HepG2 (cell line): ENCODE results near the gene DPP3. TPM values are rescaled to one million over a fixed set of nuclear protein-coding genes. Genes with fewer than 3 reads are reported as not detected.

ENCODE experiments used
- CBX2 ChIP-seq, 2 experiments: fragments of 200-600 bp in 1 of 2; sonication (generic); formaldehyde crosslinking in 1 of 2; IDR thresholded peaks; 2 replicates each; pipeline versions ENCODE4 v1.7.0 to v1.8.1; 2018 to 2022; ENCODE audit warnings: low read depth in 2 of 2, low read length in 1 of 2, mild to moderate bottlenecking in 1 of 2, missing genetic modification reagents in 1 of 2
- GTF3A ChIP-seq: sonication (generic); formaldehyde crosslinking; conservative IDR thresholded peaks from 2 replicates; pipeline ENCODE4 v1.4.0; 2020; ENCODE audit warnings: mild to moderate bottlenecking, missing genetic modification reagents
- HNRNPLL ChIP-seq: fragments of 200-400 bp; formaldehyde crosslinking; IDR thresholded peaks from 2 replicates; pipeline ENCODE4 v1.6.1; 2017; ENCODE audit warnings: mild to moderate bottlenecking, low read depth, low read length; ENCODE audit not compliant: poor library complexity, severe bottlenecking
- IKZF1 ChIP-seq: fragments of 450-650 bp; IDR thresholded peaks from 2 replicates; pipeline ENCODE4 v1.7.1; 2016
- JUND ChIP-seq: sonication (generic); formaldehyde crosslinking; IDR thresholded peaks from 2 replicates; pipeline ENCODE4 v1.8.0; 2022; ENCODE audit warnings: mild to moderate bottlenecking, missing genetic modification reagents
- KLF12 ChIP-seq: sonication (generic); formaldehyde crosslinking; IDR thresholded peaks from 2 replicates; pipeline ENCODE4 v1.4.0; 2020; ENCODE audit warnings: missing genetic modification reagents, borderline replicate concordance
- REL ChIP-seq: sonication (generic); formaldehyde crosslinking; conservative IDR thresholded peaks from 2 replicates; pipeline ENCODE4 v1.8.0; 2022; ENCODE audit warnings: mild to moderate bottlenecking, missing genetic modification reagents, moderate library complexity
- XRCC5 ChIP-seq: fragments of 200-400 bp; formaldehyde crosslinking; optimal IDR thresholded peaks from 2 replicates; pipeline ENCODE3; 2017; ENCODE audit warnings: mild to moderate bottlenecking, low read length
- ZBTB21 ChIP-seq: sonication (generic); formaldehyde crosslinking; IDR thresholded peaks from 2 replicates; pipeline ENCODE4 v1.4.0; 2020; ENCODE audit warnings: missing genetic modification reagents
- ZNF124 ChIP-seq: sonication (generic); formaldehyde crosslinking; IDR thresholded peaks from 2 replicates; pipeline ENCODE4 v1.4.0; 2020; ENCODE audit warnings: missing genetic modification reagents
- ZNF335 ChIP-seq: sonication (generic); formaldehyde crosslinking; IDR thresholded peaks from 2 replicates; pipeline ENCODE4 v1.4.0; 2020; ENCODE audit warnings: missing genetic modification reagents
- polyA plus RNA-seq, 8 experiments: library from polyadenylated mRNA; depleted of rRNA in 3 of 8; stranded (reverse) in 7 of 8; unstranded in 1 of 8; fragments of >200 nt; fragmentation: Illumina TruSeq in 4 of 8; extraction: Trizol in 4 of 8; gene quantifications; 2 replicates each; pipeline versions ENCODE4 v1.2.1 to v1.2.3, GENCODE V29; 2011 to 2016; ENCODE audit warnings: low read depth in 4 of 8, missing spikeins in 1 of 8, mixed read lengths in 1 of 8; ENCODE audit not compliant: insufficient read depth in 1 of 8
- total RNA-seq, 5 experiments: library from RNA; depleted of rRNA; stranded (reverse); fragments of >200 nt; fragmentation: Illumina TruSeq; extraction: Trizol; gene quantifications; 2 replicates each; pipeline ENCODE4 v1.2.3, GENCODE V29; 2016; ENCODE audit warnings: low read depth in 1 of 5
- TF ChIP-seq, protein P1 (sequence below): sonication (generic); formaldehyde crosslinking; conservative IDR thresholded peaks from 2 replicates; pipeline ENCODE4 v1.4.0; 2020; ENCODE audit warnings: missing genetic modification reagents
- TF ChIP-seq, protein P2 (sequence below), 2 experiments: sonication (generic) in 1 of 2; formaldehyde crosslinking in 1 of 2; IDR thresholded peaks; 2 replicates each; pipeline versions ENCODE4 v1.5.1 to v1.6.1; 2011 to 2020; ENCODE audit warnings: borderline replicate concordance in 1 of 2, low read depth in 1 of 2, low read length in 1 of 2, mild to moderate bottlenecking in 1 of 2, missing genetic modification reagents in 1 of 2, moderate library complexity in 1 of 2
- TF ChIP-seq, protein P3 (sequence below): sonication (generic); formaldehyde crosslinking; IDR thresholded peaks from 2 replicates; pipeline ENCODE4 v1.5.0; 2020; ENCODE audit warnings: mild to moderate bottlenecking, low read depth, missing genetic modification reagents, borderline replicate concordance
- TF ChIP-seq, protein P4 (sequence below): sonication (generic); formaldehyde crosslinking; IDR thresholded peaks from 2 replicates; pipeline ENCODE4 v1.8.1; 2023; ENCODE audit warnings: mild to moderate bottlenecking, missing genetic modification reagents
- TF ChIP-seq, protein P5 (sequence below): sonication (generic); formaldehyde crosslinking; IDR thresholded peaks from 2 replicates; pipeline ENCODE4 v1.5.0; 2020; ENCODE audit warnings: mild to moderate bottlenecking, missing genetic modification reagents
- TF ChIP-seq, protein P6 (sequence below): sonication (generic); formaldehyde crosslinking; IDR thresholded peaks from 2 replicates; pipeline ENCODE4 v1.5.1; 2020; ENCODE audit warnings: missing genetic modification reagents, mild to moderate bottlenecking, borderline replicate concordance

Gene DPP3
- total and polyA plus RNA-seq, 2 of the 13 experiments (the other 11 are each of a cell fraction or from before 2014, with no cell fraction given): 38.4 to 59.8 TPM

DNA sequence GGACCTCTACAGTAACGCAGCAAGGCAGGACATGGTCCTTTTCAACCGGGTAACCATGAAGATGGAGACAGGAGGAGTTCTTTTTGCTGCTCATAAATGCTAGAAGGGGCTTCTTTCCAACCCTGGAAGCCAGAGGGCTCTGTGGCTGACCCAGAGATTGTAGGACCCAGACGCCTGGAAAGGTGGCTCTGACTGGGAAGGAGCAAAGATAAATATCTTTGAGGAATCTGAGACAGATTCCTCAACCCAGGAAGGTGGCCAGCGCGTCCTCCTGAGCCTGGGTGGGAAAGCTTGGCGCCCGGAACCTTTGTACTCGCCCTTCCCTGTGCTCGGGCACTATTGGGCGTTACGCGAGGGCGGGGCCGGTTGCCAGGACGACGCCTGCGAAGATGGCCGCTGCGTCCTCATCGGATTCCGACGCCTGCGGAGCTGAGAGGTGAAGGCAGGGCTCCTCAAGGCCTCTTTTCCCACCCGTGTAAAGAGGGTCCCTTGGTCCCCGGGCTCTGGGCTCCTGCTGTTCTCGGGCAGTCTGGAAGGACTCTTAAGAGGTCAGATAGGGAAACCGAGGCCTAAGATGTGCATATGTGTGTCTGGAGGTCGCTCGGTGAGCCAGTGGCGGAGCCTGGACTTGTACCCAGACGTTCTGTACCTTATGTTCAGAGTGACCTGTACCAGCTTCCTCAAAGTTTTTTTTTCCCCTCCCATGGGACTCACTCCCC, 30.2 kb downstream of the DPP3 start, which contains the start of gene BBS1 (continued):
- 0 out of 2 replicates have a peak, but pooled peaks have one; percentile 42 for TF ChIP-seq GTF3A (CRISPR knock-in tag)
- TF ChIP-seq, protein P1, sequence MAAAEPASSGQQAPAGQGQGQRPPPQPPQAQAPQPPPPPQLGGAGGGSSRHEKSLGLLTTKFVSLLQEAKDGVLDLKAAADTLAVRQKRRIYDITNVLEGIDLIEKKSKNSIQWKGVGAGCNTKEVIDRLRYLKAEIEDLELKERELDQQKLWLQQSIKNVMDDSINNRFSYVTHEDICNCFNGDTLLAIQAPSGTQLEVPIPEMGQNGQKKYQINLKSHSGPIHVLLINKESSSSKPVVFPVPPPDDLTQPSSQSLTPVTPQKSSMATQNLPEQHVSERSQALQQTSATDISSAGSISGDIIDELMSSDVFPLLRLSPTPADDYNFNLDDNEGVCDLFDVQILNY (CRISPR knock-in tag): no peak
- TF ChIP-seq ZNF124: no peak
- TF ChIP-seq, protein P2, sequence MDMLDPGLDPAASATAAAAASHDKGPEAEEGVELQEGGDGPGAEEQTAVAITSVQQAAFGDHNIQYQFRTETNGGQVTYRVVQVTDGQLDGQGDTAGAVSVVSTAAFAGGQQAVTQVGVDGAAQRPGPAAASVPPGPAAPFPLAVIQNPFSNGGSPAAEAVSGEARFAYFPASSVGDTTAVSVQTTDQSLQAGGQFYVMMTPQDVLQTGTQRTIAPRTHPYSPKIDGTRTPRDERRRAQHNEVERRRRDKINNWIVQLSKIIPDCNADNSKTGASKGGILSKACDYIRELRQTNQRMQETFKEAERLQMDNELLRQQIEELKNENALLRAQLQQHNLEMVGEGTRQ (IDR thresholded peaks at IDR 0.05; ENCODE audit: low read depth, low read length): no peak
- TF ChIP-seq, protein P2 (CRISPR knock-in tag; IDR thresholded peaks at IDR 0.05; ENCODE audit: borderline replicate concordance): no peak
- peak; percentile 89 for TF ChIP-seq ZNF335 (CRISPR knock-in tag)
- peak; percentile 100 for TF ChIP-seq KLF12 (CRISPR knock-in tag)
- 0 out of 2 replicates have a peak, but pooled peaks have one; percentile 37 for TF ChIP-seq JUND (CRISPR knock-in tag)
- peak; percentile 95 for TF ChIP-seq XRCC5
- peak; percentile 81 for TF ChIP-seq HNRNPLL
- TF ChIP-seq IKZF1: no peak
- TF ChIP-seq, protein P3, sequence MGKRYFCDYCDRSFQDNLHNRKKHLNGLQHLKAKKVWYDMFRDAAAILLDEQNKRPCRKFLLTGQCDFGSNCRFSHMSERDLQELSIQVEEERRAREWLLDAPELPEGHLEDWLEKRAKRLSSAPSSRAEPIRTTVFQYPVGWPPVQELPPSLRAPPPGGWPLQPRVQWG (CRISPR knock-in tag): no peak
- TF ChIP-seq REL (CRISPR knock-in tag): no peak
- no peak for TF ChIP-seq CBX2 (IDR thresholded peaks at IDR 0.05; ENCODE audit: low read depth, low read length)
- no peak for TF ChIP-seq CBX2 (CRISPR knock-in tag; IDR thresholded peaks at IDR 0.05; ENCODE audit: low read depth)
- TF ChIP-seq, protein P4, sequence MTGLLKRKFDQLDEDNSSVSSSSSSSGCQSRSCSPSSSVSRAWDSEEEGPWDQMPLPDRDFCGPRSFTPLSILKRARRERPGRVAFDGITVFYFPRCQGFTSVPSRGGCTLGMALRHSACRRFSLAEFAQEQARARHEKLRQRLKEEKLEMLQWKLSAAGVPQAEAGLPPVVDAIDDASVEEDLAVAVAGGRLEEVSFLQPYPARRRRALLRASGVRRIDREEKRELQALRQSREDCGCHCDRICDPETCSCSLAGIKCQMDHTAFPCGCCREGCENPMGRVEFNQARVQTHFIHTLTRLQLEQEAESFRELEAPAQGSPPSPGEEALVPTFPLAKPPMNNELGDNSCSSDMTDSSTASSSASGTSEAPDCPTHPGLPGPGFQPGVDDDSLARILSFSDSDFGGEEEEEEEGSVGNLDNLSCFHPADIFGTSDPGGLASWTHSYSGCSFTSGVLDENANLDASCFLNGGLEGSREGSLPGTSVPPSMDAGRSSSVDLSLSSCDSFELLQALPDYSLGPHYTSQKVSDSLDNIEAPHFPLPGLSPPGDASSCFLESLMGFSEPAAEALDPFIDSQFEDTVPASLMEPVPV (CRISPR knock-in tag): no peak
- TF ChIP-seq, protein P5, sequence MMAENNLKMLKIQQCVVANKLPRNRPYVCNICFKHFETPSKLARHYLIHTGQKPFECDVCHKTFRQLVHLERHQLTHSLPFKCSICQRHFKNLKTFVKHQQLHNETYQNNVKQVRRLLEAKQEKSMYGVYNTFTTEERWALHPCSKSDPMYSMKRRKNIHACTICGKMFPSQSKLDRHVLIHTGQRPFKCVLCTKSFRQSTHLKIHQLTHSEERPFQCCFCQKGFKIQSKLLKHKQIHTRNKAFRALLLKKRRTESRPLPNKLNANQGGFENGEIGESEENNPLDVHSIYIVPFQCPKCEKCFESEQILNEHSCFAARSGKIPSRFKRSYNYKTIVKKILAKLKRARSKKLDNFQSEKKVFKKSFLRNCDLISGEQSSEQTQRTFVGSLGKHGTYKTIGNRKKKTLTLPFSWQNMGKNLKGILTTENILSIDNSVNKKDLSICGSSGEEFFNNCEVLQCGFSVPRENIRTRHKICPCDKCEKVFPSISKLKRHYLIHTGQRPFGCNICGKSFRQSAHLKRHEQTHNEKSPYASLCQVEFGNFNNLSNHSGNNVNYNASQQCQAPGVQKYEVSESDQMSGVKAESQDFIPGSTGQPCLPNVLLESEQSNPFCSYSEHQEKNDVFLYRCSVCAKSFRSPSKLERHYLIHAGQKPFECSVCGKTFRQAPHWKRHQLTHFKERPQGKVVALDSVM (CRISPR knock-in tag): 0 out of 2 replicates have a peak, but pooled peaks have one; percentile 40
- TF ChIP-seq, protein P6, sequence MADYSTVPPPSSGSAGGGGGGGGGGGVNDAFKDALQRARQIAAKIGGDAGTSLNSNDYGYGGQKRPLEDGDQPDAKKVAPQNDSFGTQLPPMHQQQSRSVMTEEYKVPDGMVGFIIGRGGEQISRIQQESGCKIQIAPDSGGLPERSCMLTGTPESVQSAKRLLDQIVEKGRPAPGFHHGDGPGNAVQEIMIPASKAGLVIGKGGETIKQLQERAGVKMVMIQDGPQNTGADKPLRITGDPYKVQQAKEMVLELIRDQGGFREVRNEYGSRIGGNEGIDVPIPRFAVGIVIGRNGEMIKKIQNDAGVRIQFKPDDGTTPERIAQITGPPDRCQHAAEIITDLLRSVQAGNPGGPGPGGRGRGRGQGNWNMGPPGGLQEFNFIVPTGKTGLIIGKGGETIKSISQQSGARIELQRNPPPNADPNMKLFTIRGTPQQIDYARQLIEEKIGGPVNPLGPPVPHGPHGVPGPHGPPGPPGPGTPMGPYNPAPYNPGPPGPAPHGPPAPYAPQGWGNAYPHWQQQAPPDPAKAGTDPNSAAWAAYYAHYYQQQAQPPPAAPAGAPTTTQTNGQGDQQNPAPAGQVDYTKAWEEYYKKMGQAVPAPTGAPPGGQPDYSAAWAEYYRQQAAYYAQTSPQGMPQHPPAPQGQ: no peak
- TF ChIP-seq ZBTB21 (CRISPR knock-in tag): no peak
